Panc1 (cell line): ENCODE results near the gene PTK7.

Experiments
- POLR2AphosphoS5 ChIP-seq: IDR thresholded peaks from 2 replicates; pipeline ENCODE4 v1.6.1; 2012; ENCODE audit warnings: mild to moderate bottlenecking, low read depth, low read length, moderate library complexity
- SIN3A ChIP-seq: IDR thresholded peaks from 2 replicates; pipeline ENCODE4 v1.6.1; 2012; ENCODE audit warnings: low read depth, mild to moderate bottlenecking, low read length, moderate library complexity, borderline replicate concordance; ENCODE audit not compliant: insufficient read depth
- TCF7L2 ChIP-seq: IDR thresholded peaks from 2 replicates; pipeline ENCODE4 v1.6.1; 2011; ENCODE audit warnings: mild to moderate bottlenecking, low read depth, low read length, inconsistent platforms
- TF ChIP-seq, protein P1 (sequence below): fragments of 450-650 bp; IDR thresholded peaks from 2 replicates; pipeline ENCODE4 v1.5.1; 2017; ENCODE audit warnings: mild to moderate bottlenecking
- TF ChIP-seq, protein P2 (sequence below), 2 experiments: IDR thresholded peaks; 2 replicates each; pipeline ENCODE4 v1.6.1; 2011 to 2012; ENCODE audit warnings: low read depth in 2 of 2, control low read depth in 1 of 2, low read length in 1 of 2, mild to moderate bottlenecking in 1 of 2, moderate library complexity in 1 of 2; ENCODE audit not compliant: insufficient read depth in 1 of 2

GRCh38 chr6:43043310-43043709 is 32.8 kb upstream of the PTK7 start:
- TF ChIP-seq, protein P1, sequence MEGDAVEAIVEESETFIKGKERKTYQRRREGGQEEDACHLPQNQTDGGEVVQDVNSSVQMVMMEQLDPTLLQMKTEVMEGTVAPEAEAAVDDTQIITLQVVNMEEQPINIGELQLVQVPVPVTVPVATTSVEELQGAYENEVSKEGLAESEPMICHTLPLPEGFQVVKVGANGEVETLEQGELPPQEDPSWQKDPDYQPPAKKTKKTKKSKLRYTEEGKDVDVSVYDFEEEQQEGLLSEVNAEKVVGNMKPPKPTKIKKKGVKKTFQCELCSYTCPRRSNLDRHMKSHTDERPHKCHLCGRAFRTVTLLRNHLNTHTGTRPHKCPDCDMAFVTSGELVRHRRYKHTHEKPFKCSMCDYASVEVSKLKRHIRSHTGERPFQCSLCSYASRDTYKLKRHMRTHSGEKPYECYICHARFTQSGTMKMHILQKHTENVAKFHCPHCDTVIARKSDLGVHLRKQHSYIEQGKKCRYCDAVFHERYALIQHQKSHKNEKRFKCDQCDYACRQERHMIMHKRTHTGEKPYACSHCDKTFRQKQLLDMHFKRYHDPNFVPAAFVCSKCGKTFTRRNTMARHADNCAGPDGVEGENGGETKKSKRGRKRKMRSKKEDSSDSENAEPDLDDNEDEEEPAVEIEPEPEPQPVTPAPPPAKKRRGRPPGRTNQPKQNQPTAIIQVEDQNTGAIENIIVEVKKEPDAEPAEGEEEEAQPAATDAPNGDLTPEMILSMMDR = no peak
- TF ChIP-seq SIN3A = no peak
- no peak for TF ChIP-seq TCF7L2
- no peak for TF ChIP-seq POLR2AphosphoS5
- TF ChIP-seq, protein P2, sequence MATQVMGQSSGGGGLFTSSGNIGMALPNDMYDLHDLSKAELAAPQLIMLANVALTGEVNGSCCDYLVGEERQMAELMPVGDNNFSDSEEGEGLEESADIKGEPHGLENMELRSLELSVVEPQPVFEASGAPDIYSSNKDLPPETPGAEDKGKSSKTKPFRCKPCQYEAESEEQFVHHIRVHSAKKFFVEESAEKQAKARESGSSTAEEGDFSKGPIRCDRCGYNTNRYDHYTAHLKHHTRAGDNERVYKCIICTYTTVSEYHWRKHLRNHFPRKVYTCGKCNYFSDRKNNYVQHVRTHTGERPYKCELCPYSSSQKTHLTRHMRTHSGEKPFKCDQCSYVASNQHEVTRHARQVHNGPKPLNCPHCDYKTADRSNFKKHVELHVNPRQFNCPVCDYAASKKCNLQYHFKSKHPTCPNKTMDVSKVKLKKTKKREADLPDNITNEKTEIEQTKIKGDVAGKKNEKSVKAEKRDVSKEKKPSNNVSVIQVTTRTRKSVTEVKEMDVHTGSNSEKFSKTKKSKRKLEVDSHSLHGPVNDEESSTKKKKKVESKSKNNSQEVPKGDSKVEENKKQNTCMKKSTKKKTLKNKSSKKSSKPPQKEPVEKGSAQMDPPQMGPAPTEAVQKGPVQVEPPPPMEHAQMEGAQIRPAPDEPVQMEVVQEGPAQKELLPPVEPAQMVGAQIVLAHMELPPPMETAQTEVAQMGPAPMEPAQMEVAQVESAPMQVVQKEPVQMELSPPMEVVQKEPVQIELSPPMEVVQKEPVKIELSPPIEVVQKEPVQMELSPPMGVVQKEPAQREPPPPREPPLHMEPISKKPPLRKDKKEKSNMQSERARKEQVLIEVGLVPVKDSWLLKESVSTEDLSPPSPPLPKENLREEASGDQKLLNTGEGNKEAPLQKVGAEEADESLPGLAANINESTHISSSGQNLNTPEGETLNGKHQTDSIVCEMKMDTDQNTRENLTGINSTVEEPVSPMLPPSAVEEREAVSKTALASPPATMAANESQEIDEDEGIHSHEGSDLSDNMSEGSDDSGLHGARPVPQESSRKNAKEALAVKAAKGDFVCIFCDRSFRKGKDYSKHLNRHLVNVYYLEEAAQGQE (IDR thresholded peaks at IDR 0.05; ENCODE audit: insufficient read depth in 1 of 2, low read depth in 2 of 2, low read length in 1 of 2) = no peak
